Measurements from ENCODE around the gene CPNE5. TPM values are rescaled to one million over a fixed set of nuclear protein-coding genes. Genes with fewer than 3 reads are reported as not detected.

CPNE5 gene
- total and polyA plus RNA-seq, 9 of the 15 experiments (the other 6 are each of a cell fraction or from before 2014, with no cell fraction given) = 0.14 to 1.0 (median 0.46) TPM; not detected in 2

DNA sequence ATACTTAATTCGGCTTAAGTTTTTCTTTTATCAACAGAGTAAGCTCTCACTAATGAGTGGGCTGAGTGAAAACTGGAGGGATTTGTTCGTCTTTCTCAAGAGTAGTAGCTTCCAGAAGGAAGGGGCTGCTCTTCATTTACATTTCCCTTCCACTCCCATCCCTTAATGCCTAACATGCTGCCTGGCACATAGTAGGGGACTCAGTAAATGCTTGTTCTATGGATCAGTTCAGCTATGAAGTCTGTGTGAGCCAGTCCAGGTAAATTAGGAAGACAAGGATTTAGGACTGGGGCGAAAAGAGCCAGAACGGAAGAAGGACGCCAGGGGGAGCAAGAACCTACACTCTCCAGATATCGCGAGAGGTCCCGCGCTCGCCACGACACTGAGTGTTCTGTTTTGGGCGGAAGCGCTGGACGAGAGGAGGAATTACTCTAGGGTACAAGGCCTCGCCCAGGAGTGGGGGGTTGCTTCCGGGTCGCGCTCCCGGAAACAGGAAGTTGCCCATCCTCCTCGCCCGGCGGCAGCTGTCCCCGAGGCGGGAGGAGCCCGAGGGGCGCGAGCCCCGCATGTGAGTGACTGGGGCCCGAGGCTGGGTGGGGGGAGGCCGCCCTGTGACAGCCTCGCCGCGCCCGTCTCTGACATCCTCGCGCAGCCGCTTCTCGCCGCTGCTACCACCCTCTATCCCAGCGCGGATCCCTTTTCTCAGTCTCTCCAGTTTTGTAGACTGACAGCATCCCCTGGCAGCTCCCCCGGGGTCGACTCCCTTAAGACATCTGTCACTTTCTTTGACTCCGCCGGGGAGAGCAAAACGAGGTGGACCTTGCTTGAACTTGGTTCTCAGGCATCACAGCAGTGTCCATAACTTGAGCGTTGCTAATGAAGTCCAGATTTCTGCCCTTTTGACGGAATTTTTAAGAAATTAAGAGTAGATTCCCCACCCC, 46.5 kb upstream of the CPNE5 start, which contains the start of gene C6orf89 (continued):
- no peak for TF ChIP-seq POLR3G (IDR thresholded peaks at IDR 0.05; ENCODE audit: extremely low read depth, insufficient read length, insufficient replicate concordance)
- TF ChIP-seq TEAD2 (tag; IDR thresholded peaks at IDR 0.05) = no peak
- TF ChIP-seq, protein P1, sequence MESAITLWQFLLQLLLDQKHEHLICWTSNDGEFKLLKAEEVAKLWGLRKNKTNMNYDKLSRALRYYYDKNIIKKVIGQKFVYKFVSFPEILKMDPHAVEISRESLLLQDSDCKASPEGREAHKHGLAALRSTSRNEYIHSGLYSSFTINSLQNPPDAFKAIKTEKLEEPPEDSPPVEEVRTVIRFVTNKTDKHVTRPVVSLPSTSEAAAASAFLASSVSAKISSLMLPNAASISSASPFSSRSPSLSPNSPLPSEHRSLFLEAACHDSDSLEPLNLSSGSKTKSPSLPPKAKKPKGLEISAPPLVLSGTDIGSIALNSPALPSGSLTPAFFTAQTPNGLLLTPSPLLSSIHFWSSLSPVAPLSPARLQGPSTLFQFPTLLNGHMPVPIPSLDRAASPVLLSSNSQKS (CRISPR knock-in tag; IDR thresholded peaks at IDR 0.05) = no peak
- 0 out of 2 replicates have a peak, but pooled peaks have one; percentile 56 for TF ChIP-seq HLTF (IDR thresholded peaks at IDR 0.05)
- TF ChIP-seq DDX20 (tag; IDR thresholded peaks at IDR 0.05; ENCODE audit: low read depth) = no peak
- TF ChIP-seq SAP30 (IDR thresholded peaks at IDR 0.05; ENCODE audit: borderline replicate concordance, insufficient read depth, low read depth, low read length, poor library complexity, severe bottlenecking) = peak; percentile 92
- TF ChIP-seq RHOXF2B (CRISPR knock-in tag; conservative IDR thresholded peaks at IDR 0.05) = no peak
- TF ChIP-seq HNRNPUL1 (IDR thresholded peaks at IDR 0.05; ENCODE audit: low read length) = no peak
- peak in 1 of 2 experiments; percentile 93; a peak in 2 of 4 replicates for TF ChIP-seq BCLAF1 (IDR thresholded peaks at IDR 0.05; ENCODE audit: borderline replicate concordance in 1 of 2, control insufficient read depth in 1 of 2, low read depth in 2 of 2, low read length in 1 of 2)
- TF ChIP-seq, protein P2, sequence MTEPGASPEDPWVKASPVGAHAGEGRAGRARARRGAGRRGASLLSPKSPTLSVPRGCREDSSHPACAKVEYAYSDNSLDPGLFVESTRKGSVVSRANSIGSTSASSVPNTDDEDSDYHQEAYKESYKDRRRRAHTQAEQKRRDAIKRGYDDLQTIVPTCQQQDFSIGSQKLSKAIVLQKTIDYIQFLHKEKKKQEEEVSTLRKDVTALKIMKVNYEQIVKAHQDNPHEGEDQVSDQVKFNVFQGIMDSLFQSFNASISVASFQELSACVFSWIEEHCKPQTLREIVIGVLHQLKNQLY (CRISPR knock-in tag; conservative IDR thresholded peaks at IDR 0.05) = no peak
- TF ChIP-seq SMC3 (conservative IDR thresholded peaks at IDR 0.05; ENCODE audit: insufficient read depth, low read depth, low read length) = peak; percentile 86
- no peak for TF ChIP-seq TCF15 (CRISPR knock-in tag; IDR thresholded peaks at IDR 0.05)
- no peak for TF ChIP-seq ZNF232 (CRISPR knock-in tag; IDR thresholded peaks at IDR 0.05)
- peak; percentile 46 to 73; a peak in 3 of 4 replicates for TF ChIP-seq TEAD1 (CRISPR knock-in tag; IDR thresholded peaks at IDR 0.05)
- TF ChIP-seq U2AF2 (optimal IDR thresholded peaks at IDR 0.05; ENCODE audit: low read depth, low read length) = no peak
- no peak for TF ChIP-seq MCM2 (IDR thresholded peaks at IDR 0.05; ENCODE audit: low read depth)
- peak; percentile 78 for TF ChIP-seq MEIS2 (IDR thresholded peaks at IDR 0.05; ENCODE audit: partially characterized antibody)
- TF ChIP-seq JUN (IDR thresholded peaks at IDR 0.05; ENCODE audit: borderline replicate concordance, low read depth, low read length) = peak; percentile 47; the same call in 1 of the 2 replicates
- TF ChIP-seq JUN (CRISPR knock-in tag; IDR thresholded peaks at IDR 0.05; ENCODE audit: borderline replicate concordance) = no peak; the same call in 1 of the 2 replicates
- no peak for TF ChIP-seq ZNF212 (CRISPR knock-in tag; IDR thresholded peaks at IDR 0.05)
- TF ChIP-seq ZNF785 (CRISPR knock-in tag; IDR thresholded peaks at IDR 0.05) = no peak
- TF ChIP-seq SREBF1 (IDR thresholded peaks at IDR 0.05; ENCODE audit: borderline replicate concordance, low read depth, low read length) = 0 out of 2 replicates have a peak, but pooled peaks have one; percentile 43
